HUES6 (cell line): ENCODE results near the gene CEMIP2.
A peak's percentile ranks its signal among the peaks of the same experiment; 100 is the strongest.
"Not testable (repeated sequence)": the region's sequence is repeated elsewhere in the genome, so short reads cannot be mapped to it uniquely, and the experiment has no call there.

ENCODE experiments used
- H3K27ac ChIP-seq: 2 replicates; pipeline ENCODE4 v1.7.0; 2013; ENCODE audit warnings: low read depth, mild to moderate bottlenecking, low read length, inconsistent platforms
- H3K27me3 ChIP-seq: 2 replicates; pipeline ENCODE4 v1.6.1; 2013; ENCODE audit warnings: low read length; ENCODE audit not compliant: control insufficient read depth, insufficient read depth
- H3K36me3 ChIP-seq: 2 replicates; pipeline ENCODE4 v1.6.1; 2013; ENCODE audit warnings: low read length; ENCODE audit not compliant: control insufficient read depth, insufficient read depth
- H3K4me1 ChIP-seq: 2 replicates; pipeline ENCODE4 v1.6.1; 2013; ENCODE audit warnings: low read length; ENCODE audit not compliant: control insufficient read depth, insufficient read depth
- H3K4me3 ChIP-seq: 2 replicates; pipeline ENCODE4 v1.5.1; 2013; ENCODE audit warnings: low read depth, low read length
- H3K9ac ChIP-seq: one replicate; pipeline ENCODE4 v1.6.1; 2013; ENCODE audit warnings: mild to moderate bottlenecking, low read length
- H3K9me3 ChIP-seq: 2 replicates; pipeline ENCODE4 v1.6.1; 2013; ENCODE audit warnings: low read depth, low read length; ENCODE audit not compliant: control insufficient read depth, insufficient read depth

The CEMIP2 gene

GRCh38 chr9:71768388-71769174 lies at the start of gene CEMIP2:
CEMIP2 (minus strand) TSS chr9:71768513; CDS start chr9:71750373, 18,140 bp downstream.
- H3K4me3 ChIP-seq: peak within 1 kb of the TSS; percentile 82
- H3K9ac ChIP-seq: peak within 1 kb of the TSS; percentile 93
- peaks cover 35% of the 10 kb centered on the region for H3K4me1 ChIP-seq
- H3K27ac ChIP-seq: peak within 1 kb of the TSS; percentile 95
- H3K36me3 ChIP-seq: no peaks in the 10 kb centered on the region
- H3K9me3 ChIP-seq: no peaks in the 10 kb centered on the region
- H3K27me3 ChIP-seq: no peaks in the 10 kb centered on the region

GRCh38 chr9:71816916-71817451 lies 48.7 kb upstream of the CEMIP2 start:
- Histone ChIP-seq H3K9me3 (no peaks in the 10 kb centered on the region), H3K36me3 (no peaks in the 10 kb centered on the region), H3K4me3 (no peak overlapping the region), H3K9ac (no peak overlapping the region), H3K27me3 (no peaks in the 10 kb centered on the region), H3K4me1 (peaks cover 13% of the 10 kb centered on the region), H3K27ac (no peak overlapping the region)

DNA sequence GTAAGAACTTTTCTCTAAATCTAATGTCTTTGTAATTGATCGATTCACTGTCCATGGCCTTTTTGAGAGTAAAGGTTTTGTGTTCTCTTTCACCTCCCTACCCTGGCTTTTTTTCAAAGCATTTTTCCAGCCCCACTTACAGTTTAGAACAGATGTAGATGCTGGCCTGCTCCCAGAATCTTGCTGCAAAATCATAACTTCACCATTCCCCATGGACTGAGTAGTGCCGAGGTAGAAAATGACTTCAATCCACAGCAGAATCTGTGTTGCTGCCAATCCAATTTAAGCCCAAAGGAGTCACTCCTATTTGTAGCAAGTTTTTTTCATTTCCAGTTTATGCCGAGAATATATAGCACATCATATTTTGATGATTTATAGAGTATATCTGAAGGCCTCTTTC lies 46.5 kb upstream of the CEMIP2 start:
- Histone ChIP-seq H3K27ac (no peak overlapping the region), H3K9ac (no peak overlapping the region), H3K27me3 (no peaks in the 10 kb centered on the region), H3K36me3 (no peaks in the 10 kb centered on the region), H3K4me1 (peaks cover 9% of the 10 kb centered on the region), H3K9me3 (no peaks in the 10 kb centered on the region), H3K4me3 (no peak overlapping the region)

- H3K4me3 ChIP-seq: no peak overlapping the region
- H3K9me3 ChIP-seq: no peaks in the 10 kb centered on the region
- no peak overlapping the region for H3K27ac ChIP-seq
- H3K4me1 ChIP-seq: peaks cover 9% of the 10 kb centered on the region
- no peak overlapping the region for H3K9ac ChIP-seq
- H3K27me3 ChIP-seq: no peaks in the 10 kb centered on the region
- H3K36me3 ChIP-seq: no peaks in the 10 kb centered on the region
Measured at GRCh38 chr9:71814226-71814625, 45.9 kb upstream of the CEMIP2 start.

- H3K4me1 ChIP-seq: peaks cover 6% of the 10 kb centered on the region
- no peak overlapping the region for H3K27ac ChIP-seq
- no peaks in the 10 kb centered on the region for H3K27me3 ChIP-seq
- no peaks in the 10 kb centered on the region for H3K9me3 ChIP-seq
- H3K36me3 ChIP-seq: no peaks in the 10 kb centered on the region
- H3K9ac ChIP-seq: no peak overlapping the region
- H3K4me3 ChIP-seq: no peak overlapping the region
Measured at GRCh38 chr9:71812385-71812784, 44.1 kb upstream of the CEMIP2 start.

DNA sequence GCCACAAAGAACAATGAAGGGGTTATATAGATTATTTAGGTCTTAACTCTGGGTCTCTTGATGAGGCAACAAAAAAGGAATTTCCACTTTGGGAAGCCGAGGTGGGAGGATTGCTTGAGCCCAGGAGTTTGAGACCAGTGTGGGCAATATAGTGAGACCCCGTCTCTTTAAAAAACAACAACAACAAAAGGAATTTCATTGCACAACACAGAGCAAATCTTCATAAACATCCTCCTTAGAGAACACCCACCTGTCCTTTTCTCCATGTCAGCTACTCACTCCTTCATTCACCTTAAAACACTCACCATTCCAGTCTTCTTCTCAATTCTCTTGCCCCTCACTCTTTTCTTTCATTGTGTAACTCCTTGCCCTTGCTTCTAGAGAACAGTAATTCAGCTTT lies 39.8 kb upstream of the CEMIP2 start:
- no peak overlapping the region for H3K9ac ChIP-seq
- no peak overlapping the region for H3K4me3 ChIP-seq
- H3K27me3 ChIP-seq: no peaks in the 10 kb centered on the region
- H3K9me3 ChIP-seq: no peaks in the 10 kb centered on the region
- no peak overlapping the region for H3K27ac ChIP-seq
- H3K36me3 ChIP-seq: no peaks in the 10 kb centered on the region
- peaks cover 3% of the 10 kb centered on the region; the same call in 1 of the 2 replicates for H3K4me1 ChIP-seq

- H3K27ac ChIP-seq: no peak overlapping the region
- H3K36me3 ChIP-seq: no peaks in the 10 kb centered on the region
- no peaks in the 10 kb centered on the region for H3K9me3 ChIP-seq
- H3K27me3 ChIP-seq: no peaks in the 10 kb centered on the region
- no peak overlapping the region for H3K9ac ChIP-seq
- peaks cover 3% of the 10 kb centered on the region; the same call in 1 of the 2 replicates for H3K4me1 ChIP-seq
- no peak overlapping the region for H3K4me3 ChIP-seq
Measured at GRCh38 chr9:71806901-71807307, 38.6 kb upstream of the CEMIP2 start.

DNA sequence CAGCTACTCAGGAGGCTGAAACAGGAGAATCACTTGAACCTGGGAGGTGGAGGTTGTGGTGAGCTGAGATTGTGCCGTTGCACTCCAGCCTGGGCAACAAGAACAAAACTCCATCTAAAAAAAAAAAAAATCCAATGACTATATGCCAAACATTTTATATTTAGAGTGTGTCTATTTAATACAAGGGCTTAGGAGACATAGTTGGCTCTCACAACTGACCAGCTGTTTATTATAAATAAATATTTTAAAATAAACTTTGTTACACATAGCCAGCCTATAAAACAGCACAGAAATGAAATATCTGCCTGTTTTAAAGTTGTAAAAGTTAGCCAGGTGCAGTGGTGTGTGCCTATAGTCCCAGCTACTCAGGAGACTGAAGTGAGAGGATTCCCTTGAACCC lies 36.8 kb upstream of the CEMIP2 start:
- H3K4me1 ChIP-seq, H3K27me3 ChIP-seq, H3K4me3 ChIP-seq, H3K27ac ChIP-seq, H3K36me3 ChIP-seq, H3K9me3 ChIP-seq, H3K9ac ChIP-seq: not testable (repeated sequence)

- no peaks in the 10 kb centered on the region for H3K27me3 ChIP-seq
- no peaks in the 10 kb centered on the region for H3K9me3 ChIP-seq
- no peak overlapping the region for H3K4me3 ChIP-seq
- no peak overlapping the region for H3K27ac ChIP-seq
- H3K36me3 ChIP-seq: no peaks in the 10 kb centered on the region
- H3K4me1 ChIP-seq: no peaks in the 10 kb centered on the region
- H3K9ac ChIP-seq: no peak overlapping the region
Measured at GRCh38 chr9:71801826-71802225, 33.5 kb upstream of the CEMIP2 start.

DNA sequence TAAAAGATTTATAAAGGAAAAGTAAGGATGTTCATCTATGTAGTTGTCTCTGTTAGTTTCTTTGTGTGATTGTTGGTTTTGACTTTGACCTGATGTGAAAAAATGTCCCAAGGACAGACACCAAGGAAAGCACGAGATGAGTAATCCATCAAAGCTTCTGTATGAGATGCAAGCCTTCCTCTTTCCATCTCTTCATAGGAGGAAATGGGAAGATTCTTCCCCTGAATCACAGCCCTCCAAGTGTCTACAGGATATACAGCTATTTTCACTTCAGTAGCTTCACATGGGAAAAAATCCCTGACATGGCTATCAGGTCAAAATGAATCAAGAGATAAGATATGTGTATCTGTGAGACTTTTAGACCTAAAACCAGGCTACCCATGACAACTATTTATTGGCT lies 29.0 kb upstream of the CEMIP2 start:
- Histone ChIP-seq H3K27me3 (no peaks in the 10 kb centered on the region), H3K4me1 (peaks cover 5% of the 10 kb centered on the region; the same call in 1 of the 2 replicates), H3K9ac (no peak overlapping the region), H3K36me3 (no peaks in the 10 kb centered on the region), H3K4me3 (no peak overlapping the region), H3K27ac (no peak overlapping the region), H3K9me3 (no peaks in the 10 kb centered on the region)

DNA sequence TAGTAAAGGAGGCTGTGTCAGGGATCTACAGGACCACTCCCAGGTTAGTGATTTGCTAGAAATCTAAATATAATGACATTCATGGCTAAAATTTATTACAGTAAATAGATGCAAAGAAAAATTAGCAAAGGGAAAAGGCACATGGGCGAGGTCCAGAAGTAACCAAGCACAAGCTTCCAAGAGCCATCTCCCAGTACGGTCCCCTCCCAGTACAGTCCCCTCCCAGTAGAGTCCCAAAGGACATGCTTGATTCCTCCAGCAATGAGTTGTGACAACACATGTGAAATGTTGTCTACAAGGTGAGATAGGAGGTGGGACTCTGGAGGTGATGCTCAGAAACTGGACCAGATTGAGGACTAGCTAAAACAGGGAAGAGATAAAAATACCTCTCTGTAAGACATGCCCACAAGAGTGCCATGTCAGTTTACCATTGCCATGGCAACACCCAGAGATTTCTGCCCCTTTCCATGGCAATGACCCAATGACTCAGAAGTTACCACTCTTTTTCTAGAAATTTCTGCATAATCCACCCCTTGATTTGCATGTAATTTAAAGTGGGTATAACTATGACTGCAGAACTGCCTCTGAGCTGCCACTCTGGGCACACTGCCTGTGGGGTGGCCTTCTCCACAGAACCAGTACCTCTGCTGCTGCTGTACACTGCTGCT lies 27.9 kb upstream of the CEMIP2 start:
- Histone ChIP-seq H3K4me1 (peaks cover 5% of the 10 kb centered on the region; the same call in 1 of the 2 replicates), H3K27me3 (no peaks in the 10 kb centered on the region), H3K36me3 (no peaks in the 10 kb centered on the region), H3K27ac (no peak overlapping the region), H3K4me3 (no peak overlapping the region), H3K9me3 (no peaks in the 10 kb centered on the region), H3K9ac (no peak overlapping the region)
